Uterus (tissue), 4 donors: ENCODE results near the gene TMA7B. TPM values are rescaled to one million over a fixed set of nuclear protein-coding genes. Genes with fewer than 3 reads are reported as not detected.

Experiments used
- DNase-seq, 2 donors: peaks; one replicate each; pipeline ENCODE4 v3.0.0-alpha.2; 2019 to 2020
- H3K27ac ChIP-seq, 2 donors: fragments of 200-600 bp; sonication (generic); 1 replicate in 1 of 2; 2 replicates in 1 of 2; pipeline ENCODE4 v1.5.1; 2016 to 2018
- H3K27me3 ChIP-seq, 2 donors: fragments of 200-600 bp; sonication (generic); one replicate each; pipeline ENCODE4 v1.5.1; 2018 to 2019; ENCODE audit warnings: control low read depth in 1 of 2
- H3K36me3 ChIP-seq, 2 donors: fragments of 200-600 bp; sonication (generic); one replicate each; pipeline ENCODE4 v1.5.1; 2019; ENCODE audit warnings: control low read depth in 1 of 2
- H3K4me1 ChIP-seq, 2 donors: fragments of 200-600 bp; sonication (generic); one replicate each; pipeline ENCODE4 v1.5.1; 2018 to 2019; ENCODE audit warnings: control low read depth in 1 of 2
- H3K4me3 ChIP-seq, 2 donors: fragments of 200-600 bp; sonication (generic); 1 replicate in 1 of 2; 2 replicates in 1 of 2; pipeline ENCODE4 v1.5.1; 2018 to 2019; ENCODE audit warnings: mild to moderate bottlenecking in 1 of 2
- H3K9me3 ChIP-seq, 2 donors: fragments of 200-600 bp; sonication (generic); one replicate each; pipeline ENCODE4 v1.5.1; 2019; ENCODE audit warnings: control low read depth in 1 of 2
- POLR2A ChIP-seq, 2 donors: fragments of 450-650 bp; IDR thresholded peaks; one replicate each; pipeline ENCODE4 v1.6.1; 2016; ENCODE audit warnings: antibody characterized with exemption in 2 of 2, mild to moderate bottlenecking in 1 of 2, moderate library complexity in 1 of 2
- intact Hi-C: fragments of 100-400 bp; cut with DNase I; formaldehyde crosslinking; loops from one replicate; pipeline ENCODE4 v1.15.1; 2023; ENCODE audit warnings: low total_unique reads
- total RNA-seq, 4 donors: library from RNA; depleted of rRNA in 3 of 4; stranded (reverse); fragments of >200 nt in 3 of 4; gene quantifications; one replicate each; pipeline versions ENCODE4 v1.1.0 to v1.2.4, GENCODE V29; 2014 to 2023
- TF ChIP-seq, protein P1 (sequence below), 4 experiments: fragments of 200-600 bp in 2 of 4; fragments of 450-650 bp in 2 of 4; sonication (generic) in 2 of 4; IDR thresholded peaks; one replicate each; pipeline ENCODE4 v1.5.1; 2016 to 2019; ENCODE audit warnings: antibody characterized with exemption in 4 of 4, mild to moderate bottlenecking in 2 of 4, moderate library complexity in 1 of 4
- donor health status: DM: yes; HTN: yes; CAD: no.

The TMA7B gene
- total RNA-seq, 4 donors from 2014 or later, result not detected

DNA sequence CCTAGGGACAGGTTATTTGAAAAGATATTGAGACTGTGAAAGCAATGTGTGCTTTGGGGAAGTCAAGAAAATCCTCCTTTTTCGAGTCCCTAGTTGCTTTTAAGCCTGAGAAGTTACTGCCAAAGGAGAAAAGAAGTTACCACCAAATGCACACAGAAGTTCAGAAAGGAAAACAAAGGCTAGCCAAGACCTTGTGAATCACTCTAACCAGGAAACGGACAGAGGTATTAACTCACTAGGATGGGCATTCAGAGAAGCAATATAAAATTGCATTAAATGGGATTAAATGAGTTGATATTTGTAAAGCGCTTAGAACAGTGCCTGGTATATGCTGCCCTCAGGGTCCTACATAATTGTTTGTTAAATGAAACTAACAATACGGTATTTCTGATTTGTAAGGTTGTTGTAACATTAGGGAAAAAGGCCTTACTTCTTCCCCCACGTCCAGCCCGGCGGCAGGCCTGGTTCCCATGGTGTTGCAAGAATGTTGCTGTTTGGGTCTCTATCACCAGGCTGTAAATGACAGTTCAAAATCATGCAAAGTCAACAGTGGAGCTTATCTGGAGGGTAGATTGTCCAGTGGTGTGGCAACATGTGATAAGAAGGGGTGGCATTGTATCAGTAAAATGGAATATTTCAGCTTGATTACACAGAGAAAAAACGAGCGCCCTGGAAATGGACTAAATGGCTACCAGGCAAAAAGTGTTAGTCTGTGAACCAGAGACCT is 7.1 kb downstream of the TMA7B start:
- DNase-seq, result no peak
- H3K4me1 ChIP-seq, result no peaks in the 10 kb centered on the region
- intact Hi-C loops, result no loop called here

DNA sequence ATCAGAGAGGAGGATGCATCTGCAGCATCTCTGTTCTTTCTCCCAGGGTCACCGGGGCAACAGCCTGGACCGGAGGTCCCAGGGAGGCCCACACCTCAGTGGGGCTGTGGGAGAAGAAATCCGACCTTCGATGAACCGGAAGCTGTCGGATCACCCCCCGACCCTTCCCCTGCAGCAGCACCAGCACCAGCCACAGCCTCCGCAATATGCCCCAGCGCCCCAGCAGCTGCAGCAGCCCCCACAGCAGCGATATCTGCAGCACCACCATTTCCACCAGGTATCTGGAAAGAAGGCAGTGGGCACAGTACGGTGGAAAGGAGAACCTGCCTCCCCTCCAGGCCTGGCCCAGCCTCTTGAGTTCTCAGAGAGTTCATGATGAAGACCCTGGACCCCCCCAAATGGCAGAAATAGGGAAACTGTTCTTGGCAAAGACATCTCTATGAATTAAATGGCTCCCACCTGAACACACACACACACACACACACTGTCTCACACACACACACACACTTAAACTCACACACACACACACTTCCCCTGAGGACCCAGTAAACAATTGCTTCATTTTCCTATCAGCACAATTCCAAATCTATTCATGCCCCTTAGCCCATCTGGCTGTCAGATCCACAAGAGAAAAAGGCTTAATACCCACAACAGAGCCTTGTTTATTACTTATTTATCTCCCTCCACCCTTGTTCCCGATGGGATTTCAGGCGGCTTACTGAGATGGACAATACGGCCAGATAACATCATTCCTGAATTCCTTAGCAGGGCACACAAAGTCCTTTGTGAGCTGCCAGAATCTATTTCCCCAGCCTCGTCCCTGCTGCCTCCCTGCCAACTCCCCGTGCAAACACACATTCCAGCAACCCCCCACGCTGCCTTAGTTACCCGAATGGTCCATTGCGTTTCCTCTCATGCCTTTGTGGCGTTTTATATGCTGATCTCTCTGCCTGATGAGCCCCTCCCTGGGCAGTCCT is 8.1 kb downstream of the TMA7B start:
- Histone ChIP-seq H3K27me3 (no peaks in the 10 kb centered on the region), H3K27ac (no peak overlapping the region), H3K4me3 (no peak overlapping the region), H3K4me1 (no peaks in the 10 kb centered on the region), H3K9me3 (no peaks in the 10 kb centered on the region), H3K36me3 (no peaks in the 10 kb centered on the region)
- DNase-seq, result peak in 1 of 2 donors; percentile 26
- no peak for TF ChIP-seq POLR2A (IDR thresholded peaks at IDR 0.05)
- TF ChIP-seq, protein P1, sequence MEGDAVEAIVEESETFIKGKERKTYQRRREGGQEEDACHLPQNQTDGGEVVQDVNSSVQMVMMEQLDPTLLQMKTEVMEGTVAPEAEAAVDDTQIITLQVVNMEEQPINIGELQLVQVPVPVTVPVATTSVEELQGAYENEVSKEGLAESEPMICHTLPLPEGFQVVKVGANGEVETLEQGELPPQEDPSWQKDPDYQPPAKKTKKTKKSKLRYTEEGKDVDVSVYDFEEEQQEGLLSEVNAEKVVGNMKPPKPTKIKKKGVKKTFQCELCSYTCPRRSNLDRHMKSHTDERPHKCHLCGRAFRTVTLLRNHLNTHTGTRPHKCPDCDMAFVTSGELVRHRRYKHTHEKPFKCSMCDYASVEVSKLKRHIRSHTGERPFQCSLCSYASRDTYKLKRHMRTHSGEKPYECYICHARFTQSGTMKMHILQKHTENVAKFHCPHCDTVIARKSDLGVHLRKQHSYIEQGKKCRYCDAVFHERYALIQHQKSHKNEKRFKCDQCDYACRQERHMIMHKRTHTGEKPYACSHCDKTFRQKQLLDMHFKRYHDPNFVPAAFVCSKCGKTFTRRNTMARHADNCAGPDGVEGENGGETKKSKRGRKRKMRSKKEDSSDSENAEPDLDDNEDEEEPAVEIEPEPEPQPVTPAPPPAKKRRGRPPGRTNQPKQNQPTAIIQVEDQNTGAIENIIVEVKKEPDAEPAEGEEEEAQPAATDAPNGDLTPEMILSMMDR (IDR thresholded peaks at IDR 0.05), result no peak
- intact Hi-C loops, result no loop called here

More for the DNA sequence above, 7.1 kb downstream of the TMA7B start:
- Histone ChIP-seq H3K9me3 (no peaks in the 10 kb centered on the region), H3K27ac (no peak overlapping the region), H3K36me3 (no peaks in the 10 kb centered on the region), H3K27me3 (no peaks in the 10 kb centered on the region), H3K4me3 (no peak overlapping the region)
- TF ChIP-seq POLR2A (IDR thresholded peaks at IDR 0.05), result no peak
- TF ChIP-seq, protein P1 (IDR thresholded peaks at IDR 0.05), result no peak

DNA sequence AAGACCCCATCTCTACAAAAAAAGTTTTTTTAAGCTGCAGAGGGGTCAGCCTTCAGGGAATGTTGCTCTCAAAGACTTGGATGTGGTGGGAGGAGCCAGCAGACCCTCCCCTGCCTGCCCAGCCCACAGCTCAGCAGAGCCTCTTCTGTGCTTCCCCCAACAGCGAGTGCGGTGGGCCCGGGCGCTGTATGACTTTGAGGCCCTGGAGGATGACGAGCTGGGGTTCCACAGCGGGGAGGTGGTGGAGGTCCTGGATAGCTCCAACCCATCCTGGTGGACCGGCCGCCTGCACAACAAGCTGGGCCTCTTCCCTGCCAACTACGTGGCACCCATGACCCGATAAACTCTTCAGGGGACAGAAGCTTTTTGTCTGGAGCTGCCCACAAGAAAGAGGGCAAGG is 10.5 kb downstream of the TMA7B start:
- intact Hi-C loops, result no loop called here
- H3K27ac ChIP-seq, result no peak overlapping the region
- TF ChIP-seq POLR2A (IDR thresholded peaks at IDR 0.05), result no peak
- TF ChIP-seq, protein P1 (IDR thresholded peaks at IDR 0.05), result no peak
- no peaks in the 10 kb centered on the region for H3K9me3 ChIP-seq
- no peaks in the 10 kb centered on the region for H3K4me1 ChIP-seq
- H3K36me3 ChIP-seq, result no peaks in the 10 kb centered on the region
- no peak overlapping the region for H3K4me3 ChIP-seq
- no peak for DNase-seq
- H3K27me3 ChIP-seq, result no peaks in the 10 kb centered on the region

DNA sequence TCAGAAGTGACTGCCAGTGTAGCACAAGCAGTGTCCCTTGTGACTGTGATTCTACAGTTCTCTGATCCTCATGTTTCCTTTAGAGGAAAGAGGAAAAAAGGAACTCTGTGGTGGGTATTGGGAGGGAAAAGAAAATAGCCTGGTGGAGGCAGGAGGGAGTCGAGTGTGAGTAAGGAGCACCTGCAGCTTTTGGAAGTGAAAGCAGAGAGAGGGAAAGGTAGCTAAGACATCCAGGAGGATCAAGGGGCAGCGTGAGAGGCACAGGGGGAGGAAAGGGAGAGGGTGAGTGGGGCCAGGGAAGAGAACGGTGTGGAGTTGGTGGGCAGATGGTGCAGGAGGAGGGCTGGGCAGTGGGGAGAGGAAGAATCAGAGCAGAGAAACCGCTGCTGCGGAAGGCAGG is 12.4 kb downstream of the TMA7B start:
- intact Hi-C loops, result no loop called here
- Histone ChIP-seq H3K9me3 (no peaks in the 10 kb centered on the region), H3K36me3 (no peaks in the 10 kb centered on the region), H3K4me1 (no peaks in the 10 kb centered on the region), H3K27me3 (no peaks in the 10 kb centered on the region), H3K4me3 (no peak overlapping the region), H3K27ac (no peak overlapping the region)
- DNase-seq, result no peak
- TF ChIP-seq, protein P1 (IDR thresholded peaks at IDR 0.05), result no peak
- no peak for TF ChIP-seq POLR2A (IDR thresholded peaks at IDR 0.05)

DNA sequence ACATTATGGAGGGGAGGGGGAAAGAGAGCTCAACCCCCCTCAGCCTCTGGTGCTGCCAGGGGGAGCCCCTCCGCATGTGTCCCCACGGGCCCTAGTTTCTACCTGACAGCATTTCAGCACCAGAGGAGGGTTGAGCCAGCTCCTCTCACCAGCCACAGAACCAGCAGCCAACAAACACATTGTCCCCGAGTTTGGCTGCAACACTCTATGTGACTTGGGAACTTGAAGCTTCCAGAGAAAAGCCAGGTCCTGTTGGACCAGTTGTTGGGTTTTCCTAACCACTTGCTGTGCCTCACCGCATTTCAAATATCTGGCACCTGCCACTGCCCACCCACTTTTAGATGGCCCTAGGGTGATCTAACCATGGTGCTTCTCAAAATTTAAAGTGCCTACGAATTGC is 13.5 kb downstream of the TMA7B start:
- no peaks in the 10 kb centered on the region for H3K4me1 ChIP-seq
- TF ChIP-seq POLR2A (IDR thresholded peaks at IDR 0.05), result no peak
- TF ChIP-seq, protein P1 (IDR thresholded peaks at IDR 0.05), result no peak
- H3K4me3 ChIP-seq, result no peak overlapping the region
- no peaks in the 10 kb centered on the region for H3K36me3 ChIP-seq
- H3K27me3 ChIP-seq, result no peaks in the 10 kb centered on the region
- DNase-seq, result no peak
- intact Hi-C loops, result no loop called here
- H3K27ac ChIP-seq, result no peak overlapping the region
- H3K9me3 ChIP-seq, result no peaks in the 10 kb centered on the region
